C4-2B (cell line): ENCODE results near the gene BANK1.

Experiments used
- H3K27ac ChIP-seq: fragments of 450-650 bp; 2 replicates; pipeline ENCODE4 v1.5.1; 2017
- ZFX ChIP-seq: fragments of 450-650 bp; IDR thresholded peaks from 2 replicates; pipeline ENCODE4 v1.6.1; 2017
- TF ChIP-seq, protein P1 (sequence below): fragments of 450-650 bp; conservative IDR thresholded peaks from 2 replicates; pipeline ENCODE4 v1.5.1; 2017; ENCODE audit warnings: mild to moderate bottlenecking

The BANK1 gene

DNA sequence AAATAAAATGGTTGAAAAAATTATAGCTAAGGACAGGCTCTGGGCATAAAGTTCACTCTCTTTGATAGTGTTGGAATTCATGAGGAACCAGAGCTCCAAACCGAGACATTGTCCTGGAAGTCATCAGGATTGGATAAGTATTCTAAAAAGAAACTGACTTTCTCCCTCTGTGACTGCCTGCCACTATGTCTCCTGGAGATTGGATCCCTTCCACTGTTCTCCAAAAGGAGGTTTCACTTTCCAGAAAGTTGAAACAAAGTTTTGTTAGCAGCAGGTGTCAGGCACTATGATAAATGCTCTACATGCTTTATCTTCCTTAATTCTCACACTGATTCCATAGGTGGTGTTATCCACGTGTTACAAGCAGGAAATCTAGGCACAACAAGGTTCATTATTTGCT lies 16.8 kb downstream of the BANK1 start:
- no peak for TF ChIP-seq ZFX
- TF ChIP-seq, protein P1, sequence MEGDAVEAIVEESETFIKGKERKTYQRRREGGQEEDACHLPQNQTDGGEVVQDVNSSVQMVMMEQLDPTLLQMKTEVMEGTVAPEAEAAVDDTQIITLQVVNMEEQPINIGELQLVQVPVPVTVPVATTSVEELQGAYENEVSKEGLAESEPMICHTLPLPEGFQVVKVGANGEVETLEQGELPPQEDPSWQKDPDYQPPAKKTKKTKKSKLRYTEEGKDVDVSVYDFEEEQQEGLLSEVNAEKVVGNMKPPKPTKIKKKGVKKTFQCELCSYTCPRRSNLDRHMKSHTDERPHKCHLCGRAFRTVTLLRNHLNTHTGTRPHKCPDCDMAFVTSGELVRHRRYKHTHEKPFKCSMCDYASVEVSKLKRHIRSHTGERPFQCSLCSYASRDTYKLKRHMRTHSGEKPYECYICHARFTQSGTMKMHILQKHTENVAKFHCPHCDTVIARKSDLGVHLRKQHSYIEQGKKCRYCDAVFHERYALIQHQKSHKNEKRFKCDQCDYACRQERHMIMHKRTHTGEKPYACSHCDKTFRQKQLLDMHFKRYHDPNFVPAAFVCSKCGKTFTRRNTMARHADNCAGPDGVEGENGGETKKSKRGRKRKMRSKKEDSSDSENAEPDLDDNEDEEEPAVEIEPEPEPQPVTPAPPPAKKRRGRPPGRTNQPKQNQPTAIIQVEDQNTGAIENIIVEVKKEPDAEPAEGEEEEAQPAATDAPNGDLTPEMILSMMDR = no peak
- H3K27ac ChIP-seq = no peak overlapping the region

DNA sequence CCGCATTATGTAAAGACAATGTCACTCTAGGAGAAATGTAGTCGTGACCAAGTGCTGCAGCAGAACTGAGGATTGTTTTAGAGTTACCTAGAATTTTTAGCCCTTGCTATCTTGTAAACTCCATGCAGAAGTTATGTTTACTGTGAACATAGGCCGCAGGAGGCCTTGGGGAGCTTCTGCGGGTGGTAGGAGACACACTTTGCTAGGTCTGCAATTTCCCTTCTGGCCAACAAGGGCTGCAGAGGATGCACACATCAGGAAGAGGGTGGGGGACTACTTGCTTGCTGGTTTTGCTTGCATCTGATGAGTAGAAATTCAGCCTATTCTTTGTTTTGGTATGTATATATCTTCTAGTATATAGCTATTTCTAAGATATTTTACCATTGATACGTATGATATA lies 23.1 kb downstream of the BANK1 start:
- TF ChIP-seq, protein P1 = no peak
- no peak for TF ChIP-seq ZFX
- H3K27ac ChIP-seq = no peak overlapping the region

- TF ChIP-seq, protein P1 = no peak
- no peak for TF ChIP-seq ZFX
- no peak overlapping the region for H3K27ac ChIP-seq
Measured at GRCh38 chr4:101818362-101818761, 27.8 kb downstream of the BANK1 start.

DNA sequence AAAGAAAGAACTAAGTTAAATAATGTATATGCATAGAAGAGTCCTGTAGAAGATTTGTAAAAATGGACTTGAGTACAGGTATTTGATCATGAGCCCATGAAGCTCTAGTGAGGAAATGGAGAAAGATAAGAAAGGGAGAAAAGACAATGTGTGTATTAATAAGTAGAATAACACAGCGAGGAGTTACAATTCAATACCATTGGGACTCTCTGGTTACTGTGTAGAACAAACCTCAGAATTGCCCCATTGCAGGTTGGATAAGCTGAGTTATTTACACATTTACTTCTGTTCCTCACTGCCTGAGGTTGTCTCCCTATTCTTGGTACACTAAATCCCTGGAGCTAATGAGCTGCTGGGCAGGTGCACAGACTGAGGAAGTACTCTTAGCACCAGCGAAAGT lies 33.3 kb downstream of the BANK1 start:
- TF ChIP-seq, protein P1 = no peak
- no peak for TF ChIP-seq ZFX
- H3K27ac ChIP-seq = no peak overlapping the region

DNA sequence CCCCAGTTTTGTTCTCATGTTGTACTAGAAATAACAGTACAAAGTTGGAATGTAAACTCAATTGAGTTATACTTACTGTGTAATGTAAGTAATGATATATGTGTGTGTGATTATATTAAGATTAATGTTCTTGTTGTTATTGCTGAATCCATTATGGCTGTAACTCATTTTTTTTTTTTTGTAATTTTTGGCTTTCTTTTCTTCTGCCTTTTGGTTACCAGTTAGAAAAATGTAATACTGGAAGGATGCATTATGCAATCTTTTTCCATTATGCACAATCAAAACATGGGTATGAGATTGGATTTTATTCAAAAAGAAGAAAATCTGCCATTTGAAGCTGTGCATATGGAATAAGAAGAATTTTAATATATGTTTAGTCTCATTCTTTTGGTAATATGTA lies 34.0 kb downstream of the BANK1 start:
- TF ChIP-seq, protein P1 = no peak
- TF ChIP-seq ZFX = no peak
- H3K27ac ChIP-seq = no peak overlapping the region

DNA sequence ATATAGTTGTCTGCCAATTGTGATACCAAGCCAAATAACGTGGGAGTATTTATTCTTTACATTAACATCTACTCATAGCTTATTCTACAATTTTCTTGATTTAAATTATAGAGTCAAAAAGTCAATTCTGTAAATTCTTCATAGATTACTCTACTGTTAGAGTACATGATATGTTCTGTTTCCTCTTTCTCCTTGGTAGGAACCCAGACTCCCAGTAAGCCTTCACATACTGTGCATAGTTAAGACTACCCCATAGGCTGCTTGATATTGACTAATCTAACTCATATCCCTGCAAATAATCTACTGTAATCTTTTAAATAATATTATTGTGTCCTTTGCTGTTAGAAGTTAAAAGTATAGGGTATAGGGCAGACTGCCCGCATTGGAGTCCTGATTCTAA lies 35.4 kb downstream of the BANK1 start:
- TF ChIP-seq ZFX = no peak
- no peak overlapping the region for H3K27ac ChIP-seq

DNA sequence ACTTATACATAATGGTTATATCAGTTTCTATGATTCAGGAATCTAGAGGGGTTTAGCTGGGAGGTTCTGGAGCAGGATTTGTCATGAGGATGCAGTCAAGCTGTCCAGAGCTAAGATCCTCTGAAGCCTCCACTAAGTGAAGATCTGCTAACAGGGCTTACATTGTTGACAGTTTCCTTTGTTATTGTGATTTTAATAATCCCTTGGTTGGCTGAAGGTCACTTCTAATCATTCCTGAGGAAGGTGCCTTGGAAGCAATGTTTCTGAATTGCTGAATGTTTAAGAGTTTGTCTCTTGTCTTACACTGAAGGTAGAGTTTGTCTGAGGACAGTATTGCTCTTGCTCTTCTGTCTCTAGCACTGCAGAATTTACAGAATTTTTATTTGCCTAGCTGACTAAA lies 41.3 kb downstream of the BANK1 start:
- no peak overlapping the region for H3K27ac ChIP-seq
- no peak for TF ChIP-seq ZFX
- TF ChIP-seq, protein P1 = no peak

DNA sequence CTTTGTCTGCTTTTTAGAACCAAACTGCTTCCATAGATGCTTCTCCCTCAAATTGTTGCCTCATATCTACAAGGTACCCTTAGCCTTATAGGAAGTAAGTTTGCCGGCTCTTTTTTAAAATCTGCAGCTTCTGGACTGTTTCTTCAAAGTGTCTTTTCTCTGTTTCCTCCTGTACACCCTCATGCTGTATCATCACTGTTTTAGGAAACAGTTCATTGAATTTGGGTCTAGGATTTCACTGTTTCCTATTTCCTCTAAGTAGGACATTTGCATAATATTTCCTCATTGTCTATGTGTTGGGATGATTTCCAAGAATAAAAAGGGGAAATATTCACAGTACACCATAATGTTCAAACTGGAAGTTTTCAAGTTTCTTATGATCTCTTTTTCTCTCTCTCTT lies 43.0 kb downstream of the BANK1 start:
- TF ChIP-seq ZFX = no peak
- TF ChIP-seq, protein P1 = no peak
- H3K27ac ChIP-seq = no peak overlapping the region
